ENCODE measurements around the gene TENT5D. TPM values are rescaled to one million over a fixed set of nuclear protein-coding genes. Genes with fewer than 3 reads are reported as not detected.

The TENT5D gene
- total and polyA plus RNA-seq, 3 donors from 2014 or later: 2.8 to 4.6 (median 3.5) TPM

GRCh38 chrX:80471582-80471981, 51.3 kb downstream of the TENT5D start:
- intact Hi-C loops (cut with DNase I; ENCODE audit: low total_unique reads): no loop called here
- H3K36me3 ChIP-seq (ENCODE audit: low read depth, missing control alignments): no peaks in the 10 kb centered on the region
- no peak for DNase-seq
- TF ChIP-seq CTCF (IDR thresholded peaks at IDR 0.05): no peak
- no peak for TF ChIP-seq POLR2A (IDR thresholded peaks at IDR 0.05)
- H3K27me3 ChIP-seq: no peaks in the 10 kb centered on the region
- no peak overlapping the region for H3K4me3 ChIP-seq
- H3K27ac ChIP-seq: no peak overlapping the region
- H3K9me3 ChIP-seq: no peaks in the 10 kb centered on the region
- no peaks in the 10 kb centered on the region for H3K4me1 ChIP-seq

- Histone ChIP-seq H3K27ac (no peak overlapping the region), H3K36me3 (ENCODE audit: low read depth, missing control alignments) (no peaks in the 10 kb centered on the region), H3K4me1 (no peaks in the 10 kb centered on the region), H3K9me3 (no peaks in the 10 kb centered on the region), H3K4me3 (no peak overlapping the region), H3K27me3 (no peaks in the 10 kb centered on the region)
- TF ChIP-seq POLR2A (IDR thresholded peaks at IDR 0.05) (no peak), CTCF (IDR thresholded peaks at IDR 0.05) (no peak)
- intact Hi-C loops (cut with DNase I; ENCODE audit: low total_unique reads): no loop called here
- no peak for DNase-seq
Observed at GRCh38 chrX:80485543-80485942, 65.3 kb downstream of the TENT5D start.

GRCh38 chrX:80486299-80486698, 66.1 kb downstream of the TENT5D start:
- intact Hi-C loops (cut with DNase I; ENCODE audit: low total_unique reads): no loop called here

GRCh38 chrX:80489166-80489565, 68.9 kb downstream of the TENT5D start:
- Histone ChIP-seq H3K4me1 (no peaks in the 10 kb centered on the region), H3K9me3 (no peaks in the 10 kb centered on the region), H3K27ac (no peak overlapping the region), H3K27me3 (no peaks in the 10 kb centered on the region), H3K4me3 (no peak overlapping the region), H3K36me3 (ENCODE audit: low read depth, missing control alignments) (no peaks in the 10 kb centered on the region)
- intact Hi-C loops (cut with DNase I; ENCODE audit: low total_unique reads): no loop called here
- no peak for DNase-seq
- TF ChIP-seq CTCF (IDR thresholded peaks at IDR 0.05) (no peak), POLR2A (IDR thresholded peaks at IDR 0.05) (no peak)

More at GRCh38 chrX:80486299-80486698, 66.1 kb downstream of the TENT5D start:
- Histone ChIP-seq H3K4me1 (no peaks in the 10 kb centered on the region), H3K27ac (no peak overlapping the region), H3K27me3 (no peaks in the 10 kb centered on the region), H3K9me3 (no peaks in the 10 kb centered on the region), H3K4me3 (no peak overlapping the region), H3K36me3 (ENCODE audit: low read depth, missing control alignments) (no peaks in the 10 kb centered on the region)
- WGBS, 2 donors: 74% methylated on average over 1 of the region's 1 CpG; no CpG with 5 or more reads in 1 of the 2 donors
- TF ChIP-seq POLR2A (IDR thresholded peaks at IDR 0.05) (no peak), CTCF (IDR thresholded peaks at IDR 0.05) (no peak)
- no peak for DNase-seq
